Endodermal cell (in vitro differentiated cells): ENCODE measurements around the gene CD8A. TPM values are rescaled to one million over a fixed set of nuclear protein-coding genes. Genes with fewer than 3 reads are reported as not detected.

Source experiments
- DNase-seq: peaks from one replicate; pipeline ENCODE4 v3.0.0-alpha.2; 2017
- H3K27ac ChIP-seq: 2 replicates; pipeline ENCODE4 v1.5.1; 2013; ENCODE audit warnings: mild to moderate bottlenecking, low read depth, low read length, moderate library complexity
- H3K27me3 ChIP-seq: 2 replicates; pipeline ENCODE4 v1.6.1; 2013; ENCODE audit warnings: mild to moderate bottlenecking, low read length, moderate library complexity; ENCODE audit not compliant: insufficient read depth, control insufficient read depth, poor library complexity, severe bottlenecking
- H3K36me3 ChIP-seq: 2 replicates; pipeline ENCODE4 v1.7.0; 2013; ENCODE audit warnings: mild to moderate bottlenecking, low read length, moderate library complexity; ENCODE audit not compliant: control insufficient read depth, insufficient read depth
- H3K4me1 ChIP-seq: one replicate; pipeline ENCODE4 v1.7.0; 2013; ENCODE audit warnings: low read length; ENCODE audit not compliant: control insufficient read depth, insufficient read depth
- H3K4me3 ChIP-seq: 2 replicates; pipeline ENCODE4 v1.5.1; 2013; ENCODE audit warnings: mild to moderate bottlenecking, low read length, moderate library complexity
- H3K9ac ChIP-seq: 2 replicates; pipeline ENCODE4 v1.6.1; 2013; ENCODE audit warnings: mild to moderate bottlenecking, low read length, moderate library complexity; ENCODE audit not compliant: poor library complexity, severe bottlenecking; ENCODE audit errors: extremely low read depth
- H3K9me3 ChIP-seq: 2 replicates; pipeline ENCODE4 v1.6.1; 2013; ENCODE audit warnings: mild to moderate bottlenecking, low read length, moderate library complexity; ENCODE audit not compliant: control insufficient read depth
- H3K27ac Mint-ChIP-seq: 2 replicates; pipeline ENCODE4 v1.8.0; 2020; ENCODE audit warnings: mixed read lengths
- H3K27me3 Mint-ChIP-seq: 2 replicates; pipeline ENCODE4 v1.8.0; 2021; ENCODE audit warnings: mild to moderate bottlenecking, mixed read lengths; ENCODE audit not compliant: insufficient read depth
- H3K36me3 Mint-ChIP-seq: 2 replicates; pipeline ENCODE4 v1.8.0; 2020; ENCODE audit warnings: low read depth, mixed read lengths
- H3K4me1 Mint-ChIP-seq: 2 replicates; pipeline ENCODE4 v1.8.0; 2020; ENCODE audit warnings: mixed read lengths
- H3K4me3 Mint-ChIP-seq: 2 replicates; pipeline ENCODE4 v1.8.0; 2020; ENCODE audit warnings: mild to moderate bottlenecking, moderate library complexity, mixed read lengths
- H3K9me3 Mint-ChIP-seq: 2 replicates; pipeline ENCODE4 v1.8.0; 2020; ENCODE audit warnings: mild to moderate bottlenecking, mixed read lengths
- CTCF ChIP-seq: fragments of 200-600 bp; sonication (generic); conservative IDR thresholded peaks from 2 replicates; pipeline ENCODE4 v1.5.0; 2021; ENCODE audit warnings: antibody characterized with exemption, mild to moderate bottlenecking
- WGBS, 2 experiments: methylation state at CpG; one replicate each; pipeline versions ENCODE4 v1.1.5 to v1.1.7; 2013; ENCODE audit warnings: missing lambda C conversion rate in 2 of 2, mixed read lengths in 1 of 2; ENCODE audit not compliant: insufficient coverage in 1 of 2, insufficient read length in 1 of 2; 5-methylcytosine and 5-hydroxymethylcytosine counted together
- total RNA-seq, 2 donors: library from RNA; stranded (reverse); fragmentation: NEBNext Ultra II Directional in 1 of 2; extraction: Animal tissue kit (Norgen Biotek cat#: 25700) in 1 of 2; gene quantifications; 2 replicates in 1 of 2; 3 replicates in 1 of 2; pipeline ENCODE4 v1.2.1, GENCODE V29; 2021

The CD8A gene
- total RNA-seq, 2 donors from 2014 or later: 0.18 TPM; not detected in 1

- Mint-ChIP-seq H3K27me3 (no peaks in the 10 kb centered on the region), H3K4me1 (no peaks in the 10 kb centered on the region), H3K9me3 (peaks cover 16% of the 10 kb centered on the region), H3K27ac (no peak overlapping the region), H3K4me3 (no peak overlapping the region), H3K36me3 (peaks cover 77% of the 10 kb centered on the region)
- TF ChIP-seq CTCF: no peak
- Histone ChIP-seq H3K27ac (no peak overlapping the region), H3K36me3 (peaks cover 45% of the 10 kb centered on the region), H3K4me1 (no peaks in the 10 kb centered on the region), H3K4me3 (no peak overlapping the region), H3K9me3 (peaks cover 28% of the 10 kb centered on the region), H3K9ac (no peak overlapping the region), H3K27me3 (no peaks in the 10 kb centered on the region)
- no peak for DNase-seq
- WGBS, 2 experiments: 98 to 100% methylated on average over 2 to 3 of the region's 3 CpGs
Measured at GRCh38 chr2:86752934-86753333, 37.8 kb downstream of the CD8A start.

DNA sequence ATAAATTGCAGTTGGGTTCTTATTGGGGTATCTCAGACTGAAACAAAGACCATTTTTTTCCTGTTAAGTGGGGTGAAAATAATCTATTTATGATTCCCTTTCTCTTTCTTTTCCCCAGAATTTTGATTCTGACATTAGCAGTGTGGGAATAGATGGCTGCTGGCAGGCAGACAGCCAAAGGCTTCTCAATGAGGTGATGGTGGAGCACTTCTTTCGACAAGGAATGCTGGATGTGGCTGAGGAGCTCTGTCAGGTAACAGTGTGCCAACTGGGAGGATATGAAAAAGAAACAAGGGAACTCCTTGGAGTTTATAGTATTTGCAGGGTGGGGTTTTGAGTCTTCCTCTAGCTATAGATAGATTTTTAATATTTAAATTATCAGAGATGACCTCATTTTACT, 38.9 kb downstream of the CD8A start:
- Histone ChIP-seq H3K27ac (no peak overlapping the region), H3K36me3 (peaks cover 45% of the 10 kb centered on the region), H3K9ac (no peak overlapping the region), H3K9me3 (peaks cover 28% of the 10 kb centered on the region), H3K27me3 (no peaks in the 10 kb centered on the region), H3K4me1 (no peaks in the 10 kb centered on the region), H3K4me3 (no peak overlapping the region)
- DNase-seq: no peak
- peaks cover 16% of the 10 kb centered on the region for H3K9me3 Mint-ChIP-seq
- no peaks in the 10 kb centered on the region for H3K27me3 Mint-ChIP-seq
- H3K4me3 Mint-ChIP-seq: no peak overlapping the region
- WGBS, 2 experiments: 94 to 100% methylated on average over 1 of the region's 1 CpG
- no peak overlapping the region for H3K27ac Mint-ChIP-seq
- TF ChIP-seq CTCF: no peak
- peaks cover 5% of the 10 kb centered on the region for H3K4me1 Mint-ChIP-seq
- peaks cover 72% of the 10 kb centered on the region for H3K36me3 Mint-ChIP-seq

DNA sequence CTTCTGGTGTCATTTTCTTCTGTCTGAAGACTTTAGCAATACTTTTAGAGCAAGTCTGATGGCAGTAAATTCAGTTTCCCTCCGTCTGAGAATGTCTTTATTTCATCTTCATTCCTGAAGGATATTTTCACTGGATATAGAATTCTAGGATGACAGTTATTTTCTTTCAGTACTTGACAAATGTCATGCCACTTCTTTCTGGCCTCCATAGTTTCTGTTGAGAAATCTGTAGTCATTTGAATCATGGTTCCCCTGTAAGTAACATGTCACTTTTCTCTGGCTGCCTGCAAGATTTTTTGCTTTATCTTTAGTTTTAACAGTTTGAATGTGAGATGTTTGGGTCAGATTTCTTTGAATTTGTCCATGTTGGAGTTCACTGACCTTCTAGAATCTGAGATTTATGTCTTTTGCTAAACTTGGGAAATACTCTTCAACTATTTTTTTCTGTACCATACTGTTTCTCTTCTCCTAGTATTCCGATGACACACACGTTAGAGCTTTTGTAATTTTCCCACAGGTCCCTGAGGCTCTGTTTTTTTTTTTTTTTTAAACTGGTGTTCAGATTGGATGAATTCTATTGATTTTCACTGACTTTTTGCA, 40.4 kb downstream of the CD8A start:
- H3K4me1 ChIP-seq: no peaks in the 10 kb centered on the region
- Mint-ChIP-seq H3K27ac (no peak overlapping the region), H3K9me3 (peaks cover 16% of the 10 kb centered on the region), H3K27me3 (no peaks in the 10 kb centered on the region), H3K36me3 (peaks cover 61% of the 10 kb centered on the region), H3K4me3 (no peak overlapping the region), H3K4me1 (peaks cover 9% of the 10 kb centered on the region)
- H3K27me3 ChIP-seq: no peaks in the 10 kb centered on the region
- H3K9ac ChIP-seq: no peak overlapping the region
- no peak for TF ChIP-seq CTCF
- H3K9me3 ChIP-seq: peaks cover 28% of the 10 kb centered on the region
- H3K4me3 ChIP-seq: no peak overlapping the region
- no peak for DNase-seq
- H3K27ac ChIP-seq: no peak overlapping the region
- WGBS, 2 experiments: 80 to 88% methylated on average over 1 to 3 of the region's 3 CpGs
- H3K36me3 ChIP-seq: peaks cover 45% of the 10 kb centered on the region
